Stimulated activated CD8-positive, alpha-beta memory T cell treated with anti-CD3 and anti-CD28 coated beads, Interleukin-2, amount 100 ng/mL, for 1 hour (primary cell): Measurements from ENCODE around the gene KRTAP22-2.

ENCODE experiments used
- DNase-seq, 2 donors: peaks; one replicate each; pipeline ENCODE4 v3.0.0-alpha.2; 2020; ENCODE audit warnings: low read depth in 2 of 2

The KRTAP22-2 gene

GRCh38 chr21:30590297-30590696 is at the start of gene KRTAP22-2:
TSS of gene KRTAP22-2 (minus strand) at chr21:30590397.
- no peak for DNase-seq

- no peak for DNase-seq
These were observed 48.5 kb upstream of the KRTAP22-2 start for GRCh38 chr21:30638686-30639085.

DNA sequence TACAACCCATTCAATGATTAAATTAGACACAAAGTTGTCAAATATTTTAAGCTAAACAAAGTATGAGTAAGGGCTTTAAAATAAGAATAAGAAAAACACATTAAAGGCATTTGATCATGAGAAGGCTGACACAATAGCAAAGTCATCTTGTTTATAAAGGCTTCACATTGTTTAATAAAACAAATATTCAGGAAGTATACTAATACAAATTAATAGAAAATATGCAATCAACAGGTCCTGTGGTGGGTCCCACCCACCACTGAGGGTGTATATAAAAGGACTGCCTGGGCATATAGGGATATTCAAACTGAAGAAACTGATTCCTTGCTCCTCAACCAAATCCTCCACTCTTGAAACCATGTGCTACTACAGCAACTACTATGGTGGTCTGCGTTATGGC is 44.7 kb upstream of the KRTAP22-2 start, which contains the start of gene KRTAP20-2:
Gene KRTAP20-2, plus strand, starts transcription at position 301 of the 400 bp plus-strand sequence. Its CDS starts 58 bp downstream, at position 359.
- DNase-seq = no peak

DNA sequence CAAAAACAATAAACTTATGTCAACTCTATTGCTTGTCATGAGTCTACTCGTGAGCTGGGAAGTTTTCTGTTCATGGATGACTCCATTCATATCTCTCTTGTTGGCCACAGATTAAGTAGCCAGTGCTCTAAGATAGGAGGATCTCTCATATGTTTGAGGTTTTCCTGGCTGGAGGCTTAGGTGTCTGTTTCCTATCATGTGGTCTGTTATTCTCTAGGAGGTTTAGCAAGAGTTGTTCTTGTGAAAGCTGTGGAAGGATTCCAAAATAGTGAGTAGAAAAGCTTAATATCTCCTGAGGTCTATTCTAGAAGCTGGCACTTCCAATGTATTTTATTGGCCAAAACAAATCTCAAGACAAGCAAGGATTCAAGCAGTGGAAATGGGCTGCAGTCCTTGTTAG is 39.0 kb upstream of the KRTAP22-2 start:
- no peak for DNase-seq

GRCh38 chr21:30628109-30628508 is 37.9 kb upstream of the KRTAP22-2 start:
- no peak for DNase-seq

GRCh38 chr21:30625449-30626165 is 35.4 kb upstream of the KRTAP22-2 start:
- no peak for DNase-seq

DNA sequence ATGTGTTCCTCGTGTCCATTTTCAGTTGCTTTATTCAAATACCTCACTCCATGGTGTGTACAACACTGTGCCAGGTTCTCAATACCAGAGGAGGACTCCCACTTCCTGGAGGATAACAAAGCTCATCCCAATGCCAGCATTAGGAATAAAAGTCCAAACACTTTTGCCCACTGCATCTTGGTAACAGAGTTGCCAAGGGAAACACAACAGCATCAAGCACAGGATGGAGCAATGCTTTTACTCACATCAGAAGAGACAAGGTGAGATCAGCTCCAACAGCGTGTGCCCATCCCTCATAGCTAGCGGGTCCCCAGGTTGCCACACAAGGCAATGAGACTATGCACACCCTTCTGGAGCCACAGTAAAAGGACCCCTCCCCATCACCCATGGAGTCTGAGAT is 33.2 kb upstream of the KRTAP22-2 start:
- DNase-seq = no peak

DNA sequence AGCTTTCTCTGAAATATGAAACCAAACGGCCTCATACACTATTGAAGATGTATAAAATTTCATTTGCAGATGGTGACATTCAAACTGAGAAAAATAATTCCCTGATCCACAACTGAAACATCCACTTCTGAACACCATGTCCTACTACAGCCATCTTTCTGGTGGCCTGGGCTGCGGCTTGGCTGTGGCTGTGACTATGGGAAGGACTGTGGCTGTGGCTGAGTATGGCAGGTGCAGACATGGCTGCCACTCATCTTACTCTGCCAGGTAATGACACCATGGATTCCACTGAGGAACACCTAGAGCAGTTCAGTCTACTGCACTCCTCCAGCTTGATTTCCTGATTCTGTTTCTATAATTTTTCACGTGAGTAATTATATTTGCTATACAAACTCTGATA is 30.3 kb upstream of the KRTAP22-2 start, which contains the start of gene KRTAP20-4:
Gene KRTAP20-4, plus strand, starts transcription at position 106 of the 400 bp plus-strand sequence.
- no peak for DNase-seq

GRCh38 chr21:30620080-30620479 is 29.9 kb upstream of the KRTAP22-2 start:
- DNase-seq = no peak

GRCh38 chr21:30616125-30616524 is 25.9 kb upstream of the KRTAP22-2 start, which contains the start of gene KRTAP20-1:
TSS of gene KRTAP20-1 (plus strand) at chr21:30616425. CDS start at chr21:30616455, 30 bp downstream.
- no peak for DNase-seq

GRCh38 chr21:30615199-30615598 is 25.0 kb upstream of the KRTAP22-2 start:
- DNase-seq = no peak

GRCh38 chr21:30613836-30614235 is 23.6 kb upstream of the KRTAP22-2 start, which contains the start of gene KRTAP6-1:
TSS of gene KRTAP6-1 (minus strand) at chr21:30613930. CDS start at chr21:30613904, 26 bp downstream.
- DNase-seq = no peak

GRCh38 chr21:30612132-30612531 is 21.9 kb upstream of the KRTAP22-2 start:
- no peak for DNase-seq

- no peak for DNase-seq
These were observed 15.8 kb upstream of the KRTAP22-2 start for GRCh38 chr21:30605968-30606367.

- no peak for DNase-seq
These were observed 10.6 kb upstream of the KRTAP22-2 start, which contains the start of gene KRTAP22-1 for GRCh38 chr21:30600787-30601186. TSS of gene KRTAP22-1 (plus strand) at chr21:30601087.

GRCh38 chr21:30598802-30599201 is 8.6 kb upstream of the KRTAP22-2 start, which contains the start of gene KRTAP6-2:
TSS of gene KRTAP6-2 (minus strand) at chr21:30598902. CDS start at chr21:30598874, 28 bp downstream.
- no peak for DNase-seq

- DNase-seq = no peak
These were observed 1.9 kb upstream of the KRTAP22-2 start, which contains the start of gene KRTAP6-3 for GRCh38 chr21:30592140-30592539. TSS of gene KRTAP6-3 (plus strand) at chr21:30592440. CDS start at chr21:30592446, 6 bp downstream.

- DNase-seq = no peak
These were observed 7.3 kb downstream of the KRTAP22-2 start for GRCh38 chr21:30582870-30583269.

GRCh38 chr21:30580132-30580531 is 10.1 kb downstream of the KRTAP22-2 start:
- no peak for DNase-seq

DNA sequence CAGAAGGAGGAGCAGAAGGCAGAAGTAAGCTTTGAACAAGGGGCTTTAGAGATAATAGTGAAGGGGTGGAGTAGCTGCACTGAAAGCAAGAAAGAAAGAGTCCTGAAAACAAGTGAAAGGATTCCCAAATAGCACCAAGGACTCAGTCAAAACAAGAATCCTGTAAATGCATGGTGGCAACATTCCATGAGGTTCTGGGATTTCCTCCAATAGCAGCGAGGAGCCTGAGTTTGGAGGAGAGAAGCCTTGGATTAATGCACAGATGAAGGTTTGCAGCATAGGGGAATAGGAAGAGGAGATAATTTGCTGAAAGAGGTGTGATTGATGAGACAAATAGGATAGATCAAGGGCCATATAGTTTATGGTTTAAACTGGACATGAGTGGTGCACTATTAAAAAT is 10.9 kb downstream of the KRTAP22-2 start:
- DNase-seq = no peak

DNA sequence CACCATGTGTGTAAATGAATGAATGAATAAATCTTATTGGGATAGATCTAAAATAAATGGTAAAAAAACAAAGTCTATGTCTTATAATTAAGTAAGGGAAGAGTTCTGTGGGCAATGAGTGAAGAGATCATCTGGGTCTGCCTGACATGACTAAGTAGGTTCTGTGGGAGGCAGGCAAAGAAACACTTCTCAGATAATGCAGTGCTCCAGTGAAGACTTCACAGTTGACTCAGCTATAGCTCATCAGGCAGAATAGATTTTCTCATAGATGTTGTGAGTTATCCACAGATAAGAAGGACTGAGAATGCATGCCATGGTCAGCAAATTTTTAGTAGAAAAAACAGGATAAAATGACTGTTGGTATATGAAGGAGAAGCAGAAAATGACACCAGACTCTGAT is 12.4 kb downstream of the KRTAP22-2 start:
- DNase-seq = no peak

DNA sequence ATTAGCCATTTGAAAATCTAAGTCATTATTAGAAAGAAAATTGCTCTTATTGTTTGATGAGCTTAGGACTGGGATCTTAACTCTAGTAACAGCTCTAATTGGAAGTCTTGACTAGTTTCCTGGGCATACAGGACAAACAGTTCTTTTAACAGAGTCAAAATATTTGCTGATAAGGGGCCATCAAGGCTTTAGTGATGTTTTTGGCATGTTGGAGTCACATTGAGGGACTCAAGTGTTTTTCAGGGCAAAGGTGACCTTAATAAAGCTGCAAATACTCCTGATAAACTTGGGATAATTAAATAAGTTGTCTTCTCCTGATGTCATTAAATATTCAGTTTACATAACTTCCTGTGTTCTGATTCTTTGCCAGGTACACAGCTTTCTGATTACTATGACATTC is 22.6 kb downstream of the KRTAP22-2 start:
- no peak for DNase-seq

DNA sequence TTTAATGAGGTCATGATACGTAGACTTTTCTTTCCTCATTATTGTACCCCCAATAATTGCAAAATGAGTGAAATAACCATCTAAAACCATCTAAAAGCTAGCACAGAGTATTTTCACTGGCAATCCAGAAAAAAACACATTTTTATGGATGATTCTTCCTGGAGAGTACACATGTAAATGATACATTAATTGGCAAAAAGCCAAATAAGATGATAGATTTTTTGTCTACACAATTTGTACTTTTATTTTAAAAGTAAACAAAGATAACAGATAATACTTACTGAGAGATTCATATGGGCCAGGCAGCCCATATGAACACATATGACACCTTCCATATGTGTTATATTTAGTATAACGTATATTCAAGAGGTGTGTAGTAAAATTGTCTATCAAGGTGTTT is 26.6 kb downstream of the KRTAP22-2 start:
- no peak for DNase-seq
